Kidney epithelial cell (primary cell): ENCODE results near the gene RTTN. TPM values are rescaled to one million over a fixed set of nuclear protein-coding genes. Genes with fewer than 3 reads are reported as not detected.

Experiments used
- DNase-seq: peaks from one replicate; pipeline ENCODE4 v3.0.0-alpha.2; 2010; ENCODE audit warnings: low read depth
- H3K27me3 ChIP-seq: 2 replicates; pipeline ENCODE4 v1.6.0; 2011; ENCODE audit warnings: low read length; ENCODE audit not compliant: control insufficient read depth, insufficient read depth
- H3K36me3 ChIP-seq: 2 replicates; pipeline ENCODE4 v1.5.1; 2011; ENCODE audit warnings: low read length; ENCODE audit not compliant: control insufficient read depth, insufficient read depth
- H3K4me3 ChIP-seq: 2 replicates; pipeline ENCODE4 v1.5.1; 2011; ENCODE audit warnings: low read depth, mild to moderate bottlenecking, control low read depth, low read length
- CTCF ChIP-seq: IDR thresholded peaks from 2 replicates; pipeline ENCODE4 v1.5.1; 2011; ENCODE audit warnings: mild to moderate bottlenecking, moderate library complexity, low read length, control low read depth, inconsistent platforms; ENCODE audit not compliant: insufficient read depth, poor library complexity, severe bottlenecking
- total RNA-seq: library from RNA; depleted of rRNA; stranded (reverse); fragments of >200 nt; gene quantifications from 2 replicates; pipeline ENCODE4 v1.2.3, GENCODE V29; 2015

The RTTN gene
- total RNA-seq, 1 donor from 2014 or later = 7.2 TPM

DNA sequence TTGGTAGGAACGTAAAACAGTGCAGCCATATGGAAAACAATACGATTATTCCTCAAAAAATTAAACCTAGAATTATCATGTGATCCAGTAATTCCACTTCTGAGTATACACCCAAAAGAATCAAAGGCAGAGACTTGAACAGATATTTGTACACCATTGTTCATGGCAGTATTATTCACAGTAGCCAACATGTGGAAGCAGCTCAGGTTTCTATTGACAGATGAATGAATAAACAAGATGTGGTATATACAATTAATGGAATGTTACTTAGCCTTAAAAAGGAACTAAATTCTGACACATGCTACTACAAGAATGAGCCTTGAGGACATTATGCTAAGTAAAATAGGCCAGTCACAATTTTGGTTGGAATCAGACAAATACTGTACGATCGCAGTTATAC lies 14.2 kb upstream of the RTTN start:
- peaks cover 1% of the 10 kb centered on the region for H3K27me3 ChIP-seq
- no peaks in the 10 kb centered on the region for H3K36me3 ChIP-seq
- DNase-seq = no peak
- H3K4me3 ChIP-seq = no peak overlapping the region
- TF ChIP-seq CTCF = no peak

DNA sequence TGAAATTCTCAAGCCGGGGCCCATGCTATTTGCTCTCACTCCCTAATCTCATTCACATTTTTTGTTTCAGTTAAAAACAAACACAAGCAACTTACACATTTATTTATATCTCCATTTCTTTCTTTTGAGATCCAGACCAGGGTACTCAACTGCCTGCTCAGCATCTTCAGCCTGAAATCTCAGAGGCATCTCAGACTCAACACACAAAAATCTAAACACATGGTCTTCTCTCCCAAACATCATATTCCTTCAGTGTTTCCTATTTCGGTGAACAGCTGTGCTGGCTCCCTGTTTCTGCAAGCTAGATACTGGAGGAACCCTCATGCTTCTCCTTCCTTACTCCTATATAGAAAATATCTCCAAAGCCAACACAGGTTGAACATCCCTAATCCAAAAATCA lies 11.3 kb upstream of the RTTN start:
- no peak for TF ChIP-seq CTCF
- no peak for DNase-seq
- Histone ChIP-seq H3K4me3 (no peak overlapping the region), H3K27me3 (no peaks in the 10 kb centered on the region), H3K36me3 (no peaks in the 10 kb centered on the region)

- DNase-seq = no peak
Measured at GRCh38 chr18:70207181-70207580, 1.7 kb upstream of the RTTN start.

DNA sequence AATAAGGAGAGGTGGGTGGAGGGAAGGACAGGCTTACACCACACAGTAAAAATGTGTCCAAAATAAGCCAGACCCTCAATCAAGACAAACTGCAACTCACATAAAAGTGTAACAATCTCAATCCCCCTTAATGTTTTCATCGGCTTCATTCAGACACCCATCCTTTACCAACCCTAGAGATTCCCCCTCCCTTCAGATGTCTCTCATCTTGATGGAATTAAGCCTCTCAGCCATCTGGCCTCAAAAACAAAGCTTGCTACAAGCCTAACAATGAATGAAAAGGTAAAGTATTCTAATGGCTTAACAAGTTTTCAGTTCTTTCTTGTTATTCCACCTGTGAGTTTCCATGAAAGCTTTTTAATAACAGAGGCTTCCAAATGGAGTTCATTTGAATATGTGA lies 5.2 kb downstream of the RTTN start:
- TF ChIP-seq CTCF = no peak
- Histone ChIP-seq H3K4me3 (no peak overlapping the region), H3K36me3 (no peaks in the 10 kb centered on the region), H3K27me3 (no peaks in the 10 kb centered on the region)
- DNase-seq = no peak

More at GRCh38 chr18:70207181-70207580, 1.7 kb upstream of the RTTN start:
- H3K36me3 ChIP-seq = no peaks in the 10 kb centered on the region
- H3K27me3 ChIP-seq = no peaks in the 10 kb centered on the region
- TF ChIP-seq CTCF = no peak
- no peak overlapping the region for H3K4me3 ChIP-seq

DNA sequence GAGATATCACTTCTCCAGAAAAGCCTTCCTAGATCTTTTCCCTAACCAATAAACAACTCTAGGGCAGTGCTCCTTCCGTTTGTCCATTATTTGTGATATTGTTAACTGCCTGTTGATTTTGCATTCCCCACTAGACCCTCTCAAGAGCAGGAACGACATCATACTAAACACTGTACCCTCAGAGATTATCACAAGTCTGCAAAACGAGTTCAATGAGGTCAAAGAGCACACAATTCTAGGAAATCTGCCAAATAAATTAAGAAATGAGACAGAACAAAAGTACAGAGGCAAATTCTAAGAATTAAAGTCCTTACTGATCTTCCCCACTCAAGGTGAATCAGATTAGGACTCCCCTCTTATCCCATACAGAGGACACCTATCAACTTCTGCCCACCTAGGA lies 7.6 kb downstream of the RTTN start:
- H3K27me3 ChIP-seq = no peaks in the 10 kb centered on the region
- no peaks in the 10 kb centered on the region for H3K36me3 ChIP-seq
- no peak for TF ChIP-seq CTCF
- DNase-seq = no peak
- H3K4me3 ChIP-seq = no peak overlapping the region

DNA sequence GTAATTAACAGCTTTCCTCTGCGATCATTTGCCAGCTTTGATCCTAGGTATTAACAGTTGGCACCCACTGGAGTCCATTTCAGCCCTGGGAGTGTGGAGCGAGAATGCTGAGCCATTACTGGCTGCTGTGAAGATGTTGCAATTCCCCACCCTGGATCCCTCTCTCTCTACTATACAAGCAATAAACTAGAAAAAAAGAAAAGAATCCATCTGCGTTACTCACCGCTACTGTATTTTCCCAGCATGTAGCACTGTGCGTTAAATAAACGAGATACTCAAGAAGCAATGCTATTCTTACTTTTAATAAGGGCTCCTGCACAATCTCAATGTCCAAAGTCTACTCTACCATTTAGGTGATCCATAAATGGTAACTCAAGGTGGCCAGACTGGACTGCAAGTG lies 8.5 kb downstream of the RTTN start:
- TF ChIP-seq CTCF = no peak
- no peak overlapping the region for H3K4me3 ChIP-seq
- H3K36me3 ChIP-seq = no peaks in the 10 kb centered on the region
- no peak for DNase-seq
- H3K27me3 ChIP-seq = no peaks in the 10 kb centered on the region
